ENCODE data around the gene IGSF3. TPM values are rescaled to one million over a fixed set of nuclear protein-coding genes. Genes with fewer than 3 reads are reported as not detected.
A peak's percentile ranks its signal among the peaks of the same experiment; 100 is the strongest.

IGSF3 gene
- total RNA-seq, 1 donor from 2014 or later = 27.2 TPM

DNA sequence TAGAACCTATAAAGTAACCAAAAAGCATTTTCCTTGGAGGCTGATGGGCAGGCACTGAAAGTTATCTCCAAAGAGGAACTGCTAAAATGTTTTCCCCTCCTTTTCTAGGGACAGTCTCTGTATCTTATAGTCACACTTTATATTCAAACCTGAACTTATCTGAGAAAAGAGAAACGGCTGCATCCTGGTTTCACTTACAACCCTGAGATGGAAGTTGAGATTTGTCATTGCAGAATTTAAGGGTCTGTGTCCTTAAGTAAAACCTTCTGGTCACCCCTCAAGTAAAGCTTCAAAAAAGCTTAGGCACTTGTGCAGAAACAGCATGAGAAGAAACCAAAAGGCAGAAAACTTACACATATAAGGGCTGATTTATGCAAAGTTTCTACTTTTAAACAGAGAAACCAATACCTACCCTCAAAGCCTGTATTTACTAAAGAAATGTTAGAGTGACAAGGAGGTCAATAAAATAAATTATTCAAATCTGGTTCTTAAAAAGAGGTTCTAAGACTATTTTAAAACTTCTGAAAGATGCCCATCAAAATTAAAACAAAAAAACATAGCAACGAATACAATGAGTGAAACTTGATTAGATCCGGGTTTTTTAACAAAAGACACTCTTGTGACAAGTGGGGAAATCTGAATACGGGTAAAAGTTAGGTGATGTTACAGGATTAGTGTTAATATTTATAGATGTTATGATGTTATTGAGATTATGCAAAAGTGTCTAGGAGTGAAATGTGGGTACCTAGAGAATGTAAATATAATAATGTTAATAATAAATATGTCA, 106.6 kb downstream of the IGSF3 start:
- no peak for DNase-seq (ENCODE audit: low read depth in 2 of 2)

DNA sequence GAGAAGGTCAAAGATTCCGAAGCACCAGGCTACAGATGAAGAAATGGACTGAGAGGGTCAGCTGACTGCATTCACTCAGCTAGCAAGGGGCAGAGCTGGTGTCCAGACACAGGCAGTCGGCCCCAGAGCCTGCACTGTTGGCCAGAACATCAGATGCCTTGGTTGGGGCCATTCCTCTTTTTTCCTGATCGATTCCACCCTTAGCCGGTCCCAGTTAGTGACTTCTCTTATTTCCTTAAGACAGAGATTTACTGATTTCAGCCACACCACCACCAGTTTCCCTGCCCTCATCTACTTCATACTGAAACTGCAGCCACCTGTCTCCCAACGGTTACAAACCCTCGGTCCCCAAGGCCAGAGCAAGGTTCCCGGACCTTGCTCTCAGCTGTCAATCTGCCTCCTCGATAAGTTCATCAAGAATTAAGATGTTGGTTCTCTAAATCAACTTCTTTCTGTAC, 108.2 kb downstream of the IGSF3 start:
- no peak for DNase-seq (ENCODE audit: low read depth in 2 of 2)

DNA sequence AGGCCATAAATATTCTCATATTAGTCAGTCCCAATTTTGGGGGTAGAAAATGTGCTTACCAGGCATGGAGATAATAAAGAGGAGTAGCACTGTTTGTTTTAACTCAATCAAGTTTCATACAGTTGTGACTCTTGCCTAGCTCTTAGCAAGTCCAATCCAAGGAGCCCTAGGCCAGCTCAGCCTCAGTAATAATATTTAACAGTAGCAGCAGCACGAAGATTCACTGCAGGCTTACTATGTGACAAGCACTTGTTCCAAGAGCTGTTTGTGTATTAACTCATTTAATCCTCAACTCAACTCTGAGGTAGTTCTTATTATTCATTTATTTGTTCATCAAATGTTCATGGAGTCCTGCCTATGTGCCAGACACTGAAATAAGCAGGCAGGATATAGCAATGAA, 109.0 kb downstream of the IGSF3 start:
- DNase-seq (ENCODE audit: low read depth in 2 of 2) = no peak

DNA sequence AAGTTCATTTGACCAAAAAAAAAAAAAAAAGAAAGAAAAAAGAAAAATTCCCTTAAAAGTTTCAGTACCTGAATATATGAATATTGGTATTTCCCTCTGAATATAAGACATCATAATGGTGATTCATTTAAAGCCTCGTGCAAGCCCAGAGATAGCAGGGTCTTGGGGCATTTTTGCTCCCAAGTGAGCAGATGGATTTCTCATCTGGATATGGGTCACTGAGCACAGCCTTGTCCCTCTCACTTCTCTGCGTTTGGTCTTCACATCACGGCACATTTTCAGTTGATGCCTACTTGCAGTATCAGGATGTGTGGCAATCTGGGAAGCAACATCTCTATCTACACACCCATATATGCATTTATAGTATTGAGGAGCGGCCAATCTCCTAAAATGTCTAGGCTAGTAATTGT, 109.4 kb downstream of the IGSF3 start:
- DNase-seq (ENCODE audit: low read depth in 2 of 2) = no peak

DNA sequence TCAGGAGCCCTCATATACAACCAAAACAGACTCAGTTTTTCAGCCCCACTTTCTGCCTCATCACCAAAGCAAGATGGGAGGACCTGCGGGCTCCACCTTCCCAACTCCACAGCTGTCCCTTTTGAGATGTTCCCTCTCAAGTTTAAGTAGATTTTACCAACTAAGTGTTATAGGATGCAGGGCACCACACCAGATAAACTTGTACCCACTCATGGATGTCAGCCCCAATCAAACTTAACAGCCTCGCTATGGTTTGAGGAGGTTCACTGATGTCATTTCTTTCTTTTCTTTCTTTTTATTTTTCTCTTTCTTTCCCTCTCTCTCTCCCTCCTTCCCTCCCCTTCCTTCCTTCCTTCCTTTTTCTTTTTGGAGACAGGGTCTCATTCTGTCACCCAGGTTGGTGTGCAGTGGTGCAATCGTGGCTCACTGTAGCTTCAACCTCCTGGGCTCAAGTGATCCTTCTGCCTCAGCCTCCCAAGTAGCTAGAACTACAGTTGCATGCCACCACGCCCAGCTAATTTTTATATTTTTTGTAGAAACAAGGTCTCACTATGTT, 110.1 kb downstream of the IGSF3 start:
- DNase-seq (ENCODE audit: low read depth in 2 of 2) = no peak

DNA sequence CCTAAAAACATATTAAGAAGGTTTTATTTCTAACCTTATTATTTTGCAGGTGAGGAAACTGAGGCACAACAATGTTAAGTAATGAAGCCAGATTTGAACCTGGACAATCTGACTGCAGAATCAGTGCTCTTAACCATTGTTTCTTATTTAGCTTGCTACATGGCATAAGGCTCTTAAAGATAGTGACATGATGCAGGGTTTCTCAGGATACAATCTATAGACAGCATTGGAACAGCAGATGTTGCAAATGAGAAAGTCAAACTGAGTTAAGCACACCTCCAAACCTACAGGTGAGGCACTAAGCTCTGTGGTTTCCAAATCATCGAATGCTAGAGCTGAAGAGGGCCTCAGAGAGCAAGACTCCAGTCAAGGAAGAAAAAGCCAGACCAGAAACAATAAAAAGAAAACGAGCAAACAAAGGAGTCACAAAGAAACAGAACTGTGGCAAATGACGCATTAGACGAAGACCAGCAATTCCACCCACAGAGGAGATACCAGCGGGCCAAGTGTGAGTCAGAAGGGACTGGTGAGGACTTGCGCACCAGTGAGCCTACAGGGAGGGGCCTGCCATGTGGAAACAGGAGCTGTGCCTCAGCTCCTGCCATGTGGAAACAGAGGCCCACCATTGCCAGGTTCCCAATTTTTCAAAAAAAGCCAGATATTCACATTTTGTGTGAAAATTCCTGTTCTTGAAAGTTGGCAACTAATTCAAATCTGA, 111.1 kb downstream of the IGSF3 start:
- DNase-seq (ENCODE audit: low read depth in 2 of 2) = peak; percentile 9 to 92

DNA sequence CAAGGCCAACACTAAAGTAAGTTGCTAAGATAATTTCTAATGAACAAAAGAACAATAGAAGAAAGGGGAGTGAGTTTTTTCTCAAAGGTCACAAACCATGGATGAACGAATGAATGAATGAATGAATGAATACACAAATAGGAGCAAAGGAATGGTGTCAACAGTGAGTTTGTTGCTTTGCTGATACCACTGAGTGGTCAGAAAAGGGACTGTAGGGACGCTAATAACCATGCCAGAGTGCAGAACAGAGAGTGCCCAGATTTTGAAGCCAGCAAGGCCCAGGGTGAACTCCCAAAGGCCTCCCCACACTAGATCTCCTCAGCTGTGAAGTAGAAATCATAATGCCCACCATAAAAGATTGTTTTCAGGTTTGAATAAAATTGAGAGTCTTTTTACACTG, 112.6 kb downstream of the IGSF3 start:
- DNase-seq (ENCODE audit: low read depth in 2 of 2) = no peak

DNA sequence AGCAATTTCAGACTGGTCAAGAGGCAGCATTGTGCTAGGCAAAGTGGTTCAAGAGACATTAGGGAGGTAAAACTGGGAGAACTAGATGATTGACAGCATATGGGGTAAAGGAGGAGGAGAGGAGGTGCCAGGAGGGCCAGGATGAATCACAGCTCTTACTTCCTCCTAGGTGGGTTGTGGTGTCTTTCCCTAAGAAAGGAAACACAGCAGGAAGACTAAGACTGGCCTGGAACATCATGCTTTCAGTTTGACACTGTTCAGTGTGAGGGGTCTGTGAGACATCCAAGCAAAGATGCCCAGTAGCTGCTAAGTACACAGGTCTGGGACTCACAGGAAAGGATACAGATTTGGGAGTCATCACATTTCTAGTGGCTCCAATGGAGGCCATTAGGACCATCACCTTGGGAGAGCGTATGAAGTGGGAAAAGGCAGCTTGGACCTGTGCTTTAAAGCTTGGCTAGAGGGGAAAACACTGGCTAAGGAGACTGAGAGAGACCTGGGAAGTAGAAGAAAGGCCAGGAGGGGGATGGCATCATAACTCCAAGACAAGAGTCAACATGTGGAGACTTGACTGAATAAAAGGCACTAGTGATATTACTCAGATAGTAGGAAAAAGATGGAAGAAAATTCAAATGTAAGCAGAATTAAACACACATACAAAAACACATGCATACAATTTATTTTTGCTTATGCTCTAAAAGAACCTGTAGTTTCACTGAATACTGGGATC, 114.0 kb downstream of the IGSF3 start:
- DNase-seq (ENCODE audit: low read depth in 2 of 2) = peak in 1 of 2 donors; percentile 31

DNA sequence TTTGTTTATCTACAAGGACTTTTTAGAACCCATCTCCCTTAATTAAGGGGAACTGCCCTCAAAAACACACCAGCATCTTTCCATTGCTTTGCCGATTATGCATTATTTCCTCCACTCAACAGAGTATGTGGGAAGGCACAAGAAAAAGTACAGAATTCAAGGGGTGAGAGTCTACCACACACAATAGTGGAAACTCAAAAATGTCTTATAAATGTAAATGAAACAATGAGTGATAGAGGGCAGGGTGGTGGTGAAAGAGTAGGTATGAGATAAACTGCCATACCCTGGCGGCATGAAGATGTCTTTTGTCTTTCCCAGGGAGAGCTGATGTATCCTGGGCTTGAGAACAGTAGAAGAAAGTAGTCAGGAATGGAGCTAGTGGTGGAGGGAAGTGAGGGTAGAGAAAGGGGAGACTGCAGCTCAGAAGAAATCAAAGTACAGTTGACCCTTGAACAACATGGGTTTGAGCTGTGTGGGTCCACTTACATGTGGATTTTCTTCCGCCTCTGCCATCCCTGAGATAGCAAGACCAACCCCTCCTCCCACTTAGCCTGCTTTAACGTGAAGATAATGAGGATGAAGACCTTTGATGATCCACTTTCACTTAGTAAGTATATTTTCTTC, 121.1 kb downstream of the IGSF3 start:
- no peak for DNase-seq (ENCODE audit: low read depth in 2 of 2)

DNA sequence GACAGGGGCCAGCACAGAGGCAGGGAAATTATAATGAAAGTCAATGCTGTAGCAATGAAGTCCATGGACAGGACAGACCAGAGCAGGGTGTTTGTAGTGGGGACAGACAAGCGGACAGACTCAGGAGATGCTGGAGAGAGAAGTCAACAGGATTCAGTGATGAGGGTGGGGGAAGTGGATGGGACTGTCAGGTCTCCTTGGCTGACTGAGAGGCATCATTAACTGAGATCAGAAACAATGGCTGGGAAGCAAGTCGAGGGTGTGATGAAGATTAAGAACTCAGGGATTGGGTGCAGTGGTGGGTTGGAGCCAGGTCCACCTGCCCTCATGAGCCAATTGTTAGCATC, 122.2 kb downstream of the IGSF3 start:
- no peak for DNase-seq (ENCODE audit: low read depth in 2 of 2)

DNA sequence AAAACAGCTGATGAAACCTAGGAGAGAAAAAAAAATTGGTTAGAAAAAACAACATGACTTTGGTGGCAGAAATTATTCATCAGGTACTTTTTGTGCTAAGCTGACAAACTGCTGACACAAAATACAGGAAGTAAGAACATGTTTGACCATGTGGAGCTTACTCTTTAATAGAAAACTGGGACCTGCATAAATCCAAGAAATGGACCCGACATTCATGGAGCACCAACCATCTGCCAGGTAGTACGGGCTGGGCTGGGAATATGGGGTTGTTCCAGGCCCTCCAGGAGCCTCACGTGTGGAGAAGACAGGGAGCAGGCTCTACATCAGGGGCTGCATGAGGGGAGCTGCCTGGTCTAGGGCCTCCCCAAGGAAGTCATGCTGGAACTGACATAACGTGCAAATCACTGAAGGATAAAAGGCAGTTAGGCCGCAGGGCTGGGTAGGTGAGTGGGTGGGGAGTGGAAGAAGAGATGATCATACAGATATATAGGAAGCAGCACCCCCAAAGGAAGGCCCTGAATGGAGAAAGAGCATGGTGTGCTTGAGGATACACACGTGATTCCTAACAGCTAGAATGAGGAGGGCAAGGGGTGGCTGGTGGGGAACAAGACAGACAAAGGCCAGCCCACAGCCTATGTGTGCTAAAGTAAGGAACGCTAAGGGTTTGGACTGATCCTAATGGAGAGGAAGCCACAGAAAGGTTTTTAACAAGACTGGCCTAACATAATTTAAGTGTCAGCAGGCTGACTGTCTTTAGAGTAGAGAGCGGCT, 122.8 kb downstream of the IGSF3 start:
- DNase-seq (ENCODE audit: low read depth in 2 of 2) = peak in 1 of 2 donors; percentile 45

DNA sequence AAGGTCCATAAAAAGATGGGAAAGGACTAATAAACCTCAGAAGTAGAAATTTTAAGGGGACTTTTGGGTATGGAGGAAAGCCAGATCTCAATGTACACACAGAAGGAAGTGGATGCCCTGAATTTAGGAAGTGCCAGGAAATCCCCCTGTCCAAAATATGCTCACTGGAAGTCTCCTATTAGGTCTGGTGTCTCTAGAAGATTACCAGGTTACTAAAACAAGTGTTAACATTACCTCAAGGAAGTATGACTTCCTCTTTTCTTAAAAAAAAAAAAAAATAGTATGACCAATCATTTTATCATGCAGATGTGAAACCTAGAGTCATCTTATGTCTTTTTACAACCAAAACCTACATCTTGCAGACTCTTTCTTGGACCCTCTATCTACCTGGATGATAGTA, 127.4 kb downstream of the IGSF3 start:
- DNase-seq (ENCODE audit: low read depth in 2 of 2) = peak in 1 of 2 donors; percentile 6

DNA sequence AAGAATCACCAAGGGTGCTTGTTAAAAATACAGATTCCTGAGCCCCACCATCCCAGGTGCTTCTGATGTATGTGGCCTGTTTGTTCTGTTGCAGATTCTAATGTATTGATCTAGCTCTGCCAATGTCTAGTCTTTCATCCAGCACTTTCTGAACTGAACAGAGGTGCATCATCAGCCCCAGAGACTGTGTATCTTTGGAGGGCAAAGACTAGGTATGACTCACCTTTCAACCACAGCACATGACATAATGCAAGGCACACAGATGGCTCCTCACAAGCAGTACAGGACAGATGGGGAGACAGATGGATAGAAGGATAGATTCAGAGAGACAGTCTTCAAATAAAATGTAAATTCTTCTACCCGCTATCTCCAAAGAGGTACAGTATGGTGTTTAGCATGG, 129.0 kb downstream of the IGSF3 start:
- DNase-seq (ENCODE audit: low read depth in 2 of 2) = peak in 1 of 2 donors; percentile 35

DNA sequence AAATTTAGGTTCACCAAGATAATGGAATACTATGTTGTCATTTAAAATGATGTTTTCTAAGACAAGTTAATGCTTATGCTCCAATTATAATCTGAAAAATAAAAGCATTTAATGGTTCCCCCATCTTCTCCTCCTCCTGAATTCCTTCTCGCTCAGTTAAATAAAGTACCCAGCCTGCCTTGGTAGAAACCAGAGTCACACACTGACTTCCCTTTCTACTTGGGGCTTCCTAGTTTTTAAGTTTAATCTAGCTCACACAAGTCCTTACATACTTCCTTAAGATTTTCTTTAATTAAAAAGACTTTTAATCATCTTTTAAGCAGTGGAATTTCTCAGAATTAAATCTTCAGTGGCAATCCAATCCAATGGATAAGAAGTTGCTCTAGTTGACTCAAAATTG, 129.6 kb downstream of the IGSF3 start:
- DNase-seq (ENCODE audit: low read depth in 2 of 2) = no peak

DNA sequence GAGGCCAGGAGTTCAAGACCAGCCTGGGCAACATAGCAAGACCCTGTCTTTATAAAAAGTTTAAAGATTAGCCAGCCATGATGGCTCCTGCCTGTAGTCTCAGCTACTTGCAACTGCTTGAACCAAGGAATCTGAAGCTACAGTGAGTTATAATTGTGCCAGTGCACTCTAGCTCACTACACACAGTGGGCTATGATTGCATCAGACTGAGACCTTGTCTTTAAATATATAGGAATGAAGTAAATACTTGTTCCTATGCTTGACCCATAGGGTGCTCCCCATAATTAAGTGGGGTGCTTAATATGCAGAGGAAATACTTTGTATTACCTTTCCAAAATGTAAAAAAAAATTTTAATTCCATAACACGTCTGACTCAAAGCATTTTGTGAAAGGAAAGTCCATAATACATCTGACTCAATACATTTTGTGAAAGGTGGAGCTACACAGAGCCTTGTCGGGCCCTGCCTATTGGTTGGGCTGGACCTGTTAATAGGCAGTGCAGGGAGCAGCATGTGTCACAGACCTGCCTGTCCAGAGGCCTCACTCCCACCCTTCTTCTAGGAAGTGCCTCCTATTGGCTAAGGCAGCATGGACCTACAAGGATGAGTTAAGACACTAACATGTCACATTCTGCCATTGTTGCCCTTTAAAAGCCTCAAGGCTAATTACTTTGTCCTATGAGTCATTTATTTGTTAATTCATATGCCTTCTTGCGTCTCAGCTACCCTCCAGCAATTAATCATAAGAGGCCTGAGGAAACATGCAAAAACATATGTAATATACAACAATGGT, 130.3 kb downstream of the IGSF3 start:
- peak in 1 of 2 donors; percentile 73 for DNase-seq (ENCODE audit: low read depth in 2 of 2)

DNA sequence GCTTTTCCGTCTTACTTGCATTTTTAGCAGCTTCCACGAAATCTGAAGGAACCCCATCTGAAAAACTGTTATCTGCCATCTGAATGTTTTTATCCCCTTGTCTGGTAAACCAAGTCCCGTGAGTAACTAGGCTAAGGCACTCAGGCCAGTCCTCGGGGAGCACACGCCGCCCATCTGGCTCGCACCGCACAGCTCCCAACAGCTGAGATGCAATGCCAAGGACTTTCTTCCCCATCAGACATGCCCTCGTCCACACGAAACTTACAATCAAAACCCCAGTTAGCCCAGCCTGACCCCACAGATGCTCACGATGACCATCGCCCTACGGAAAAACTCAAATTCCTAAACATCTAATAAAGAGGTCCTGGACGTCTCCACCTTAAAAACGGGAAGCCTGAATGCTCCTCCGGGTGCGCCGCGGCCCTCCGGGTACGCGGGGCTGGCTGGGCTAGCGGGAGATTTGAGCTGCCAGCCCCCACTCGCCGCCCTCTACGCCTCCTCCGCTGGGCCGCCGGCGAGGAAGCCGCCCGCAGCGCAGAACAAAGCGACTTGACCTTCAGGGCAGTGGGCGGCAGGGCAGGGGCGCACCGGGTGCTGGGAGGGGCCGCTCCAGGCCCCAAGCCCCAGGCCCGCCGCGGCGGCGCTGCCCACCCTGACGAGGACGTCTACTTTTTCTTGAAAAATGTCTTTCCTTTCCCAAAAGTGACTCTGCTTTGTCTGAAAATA, 133.4 kb downstream of the IGSF3 start:
- DNase-seq (ENCODE audit: low read depth in 2 of 2) = no peak

DNA sequence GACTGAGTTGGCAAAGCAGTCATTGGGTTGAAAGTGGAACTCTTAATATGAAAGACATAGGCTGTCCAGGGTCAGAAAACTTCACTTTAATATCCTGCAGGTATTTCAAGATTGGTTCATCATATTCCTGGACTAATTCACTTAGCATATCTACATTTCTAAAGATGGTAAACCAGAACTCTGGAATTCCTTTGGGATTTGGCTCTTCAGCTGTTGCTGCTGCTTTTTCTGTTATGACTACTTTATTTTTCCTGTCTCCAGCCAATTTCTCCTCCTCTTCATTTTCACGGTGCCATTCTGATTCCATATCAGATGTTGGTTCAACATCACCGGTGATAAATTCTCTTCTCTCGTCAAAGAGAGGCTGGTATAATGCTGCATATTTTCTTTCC, 134.1 kb downstream of the IGSF3 start:
- no peak for DNase-seq (ENCODE audit: low read depth in 2 of 2)

DNA sequence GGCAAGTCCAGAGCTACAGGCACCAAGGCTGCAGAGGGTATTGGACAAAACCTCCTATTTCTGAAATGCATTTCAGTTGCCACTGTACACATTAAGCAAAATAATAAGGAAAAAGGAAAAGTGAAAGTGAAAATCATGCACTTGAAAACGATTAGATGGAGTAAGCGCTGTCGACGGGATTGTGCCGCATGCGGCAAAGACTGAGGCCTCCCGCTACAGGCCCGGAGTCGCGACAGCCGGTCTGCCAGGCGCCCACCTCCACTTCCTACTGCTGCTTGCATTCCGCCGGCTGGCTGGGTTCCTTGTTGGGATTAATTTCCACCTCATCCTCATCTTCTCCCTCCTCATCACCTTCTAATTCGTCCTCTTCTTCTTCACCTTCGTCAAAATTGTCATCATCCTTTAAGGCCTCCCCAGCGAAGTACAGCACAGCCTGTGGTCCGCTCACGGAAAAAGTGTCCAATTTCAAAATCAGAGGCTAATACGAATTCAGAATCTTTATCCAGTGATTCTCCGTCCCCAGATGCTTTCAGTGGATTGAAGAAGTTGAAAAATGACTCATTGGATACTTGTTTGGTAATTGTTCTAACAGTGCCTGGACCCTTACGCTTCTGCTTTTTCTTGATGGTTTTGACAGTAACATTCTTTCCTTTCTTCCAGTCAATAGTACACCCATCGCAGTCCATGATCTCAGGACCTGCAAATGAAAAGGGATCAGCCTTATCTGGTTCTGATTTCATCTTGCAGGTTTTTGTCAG, 134.7 kb downstream of the IGSF3 start:
- no peak for DNase-seq (ENCODE audit: low read depth in 2 of 2)

DNA sequence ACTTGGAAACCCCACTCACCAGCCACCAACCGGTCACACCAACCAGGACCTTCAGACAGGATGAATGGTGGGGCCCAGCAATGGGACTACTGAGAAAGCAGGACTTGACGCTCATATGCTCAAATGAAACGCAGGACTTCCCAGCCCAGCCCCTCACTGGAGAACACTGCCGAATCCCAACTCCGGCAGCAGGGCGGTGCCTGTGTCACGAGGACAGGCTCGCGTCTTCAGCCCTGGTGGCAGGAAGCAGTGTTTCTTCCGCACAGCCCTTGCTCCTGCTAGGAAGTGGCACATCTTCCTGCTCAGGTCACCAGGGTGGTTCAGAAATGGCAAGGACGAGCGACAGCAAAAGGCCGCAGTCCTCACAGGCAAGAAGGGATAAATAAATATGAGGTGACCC, 135.6 kb downstream of the IGSF3 start:
- no peak for DNase-seq (ENCODE audit: low read depth in 2 of 2)

Measured in lung microvascular endothelial cell (primary cell).